NCI-H446 (cell line): ENCODE data around the gene ATP8A2.

Source experiments
- DNase-seq, 2 experiments: peaks; one replicate each; lab custom pipeline; 2025; lab: John Stamatoyannopoulos, UW

Gene ATP8A2

DNA sequence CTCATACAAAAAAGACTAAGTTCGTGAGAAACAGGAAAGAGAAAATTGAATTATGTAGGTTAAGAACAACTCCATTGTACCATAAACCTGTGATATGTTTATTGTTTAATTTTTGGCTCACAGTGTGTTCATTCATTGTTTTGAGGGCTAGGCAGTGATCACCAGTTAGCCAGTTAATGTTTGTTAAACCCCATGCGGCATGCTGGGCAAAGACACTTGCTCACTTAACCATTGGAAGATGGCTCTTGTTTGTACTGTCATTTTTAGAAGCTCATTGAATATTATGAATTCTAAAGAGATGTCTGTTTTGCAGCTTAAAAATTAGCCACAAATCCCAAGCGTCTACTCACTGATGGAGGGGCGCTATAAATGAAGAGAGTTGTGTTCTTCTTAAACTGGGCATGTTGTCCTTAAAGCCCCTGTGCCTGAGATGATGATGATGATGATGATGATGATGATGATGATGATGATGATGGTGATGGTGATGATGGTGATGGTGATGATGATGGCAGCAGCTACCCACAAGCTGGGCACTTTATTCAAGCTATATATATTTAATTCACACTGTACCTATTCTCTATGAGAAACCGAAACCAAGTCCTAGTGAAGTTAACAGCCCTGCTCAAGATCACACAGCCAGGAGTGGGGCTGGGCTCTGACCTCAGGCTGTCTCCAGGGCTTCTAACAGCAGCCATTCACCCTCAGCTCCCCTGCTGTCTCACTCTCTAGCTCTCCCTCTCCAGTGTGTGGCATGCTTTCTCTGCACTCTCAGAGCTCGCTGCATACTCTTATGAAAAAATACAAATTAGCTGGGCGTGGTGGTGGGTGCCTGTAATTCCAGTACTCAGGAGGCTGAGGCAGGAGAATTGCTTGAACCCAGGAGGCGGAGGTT lies 510.9 kb downstream of the ATP8A2 start:
- no peak for DNase-seq

DNA sequence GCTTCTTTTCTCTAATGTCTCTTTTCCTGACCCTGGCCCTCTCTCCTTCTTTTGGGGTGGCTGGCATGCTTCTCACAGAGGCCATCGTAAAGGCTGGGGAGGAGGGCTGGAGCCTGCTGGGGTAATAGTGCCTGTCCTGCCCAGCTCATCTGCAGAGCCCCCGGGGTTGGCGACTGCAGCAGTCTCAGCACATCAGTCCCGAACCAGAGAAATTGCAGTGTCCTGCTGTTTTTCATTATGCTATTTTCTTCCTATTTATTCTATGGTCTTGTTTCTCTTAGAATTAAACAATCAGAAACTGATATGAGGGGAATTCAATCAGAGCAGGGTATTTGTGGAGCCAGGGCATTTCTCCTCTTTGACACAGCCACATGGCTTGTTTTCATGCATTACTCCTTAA lies 513.6 kb downstream of the ATP8A2 start:
- DNase-seq: no peak

DNA sequence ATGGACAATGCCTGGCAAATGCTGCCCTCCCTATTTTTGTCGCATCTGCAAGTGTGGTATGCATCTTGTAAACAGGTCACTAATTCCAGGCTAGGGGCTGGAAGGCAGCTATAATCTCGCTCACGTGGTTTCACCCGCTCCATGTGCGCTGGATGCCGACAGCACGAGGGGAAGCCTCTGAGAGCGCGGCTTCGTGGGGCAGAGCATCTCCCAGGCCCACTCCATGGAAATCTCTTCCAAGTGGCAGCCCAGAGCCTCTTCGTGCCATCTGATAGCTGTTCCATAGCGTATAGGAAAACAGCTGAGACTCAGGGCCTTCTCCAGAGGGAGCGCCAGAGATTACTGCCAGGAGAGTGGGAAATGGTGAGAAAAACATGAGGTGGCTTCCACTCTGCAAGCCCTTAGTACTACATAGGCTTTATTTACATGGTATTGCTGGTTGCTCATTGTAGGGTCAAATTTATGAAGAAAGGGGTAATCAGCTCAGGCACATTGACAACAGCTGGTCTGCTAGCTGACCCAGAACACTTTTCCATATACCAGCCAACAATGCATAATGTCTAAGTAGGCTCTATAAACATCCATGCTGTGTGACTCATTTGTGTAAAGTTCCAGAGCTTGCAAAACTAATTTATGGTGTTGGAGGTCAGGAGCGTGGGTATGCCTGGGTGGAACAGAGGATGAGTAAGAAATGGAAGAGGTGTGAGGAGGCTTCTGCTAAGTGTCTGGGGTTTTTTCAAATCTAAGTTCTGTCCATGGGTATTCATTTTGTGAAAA lies 514.9 kb downstream of the ATP8A2 start:
- no peak for DNase-seq

DNA sequence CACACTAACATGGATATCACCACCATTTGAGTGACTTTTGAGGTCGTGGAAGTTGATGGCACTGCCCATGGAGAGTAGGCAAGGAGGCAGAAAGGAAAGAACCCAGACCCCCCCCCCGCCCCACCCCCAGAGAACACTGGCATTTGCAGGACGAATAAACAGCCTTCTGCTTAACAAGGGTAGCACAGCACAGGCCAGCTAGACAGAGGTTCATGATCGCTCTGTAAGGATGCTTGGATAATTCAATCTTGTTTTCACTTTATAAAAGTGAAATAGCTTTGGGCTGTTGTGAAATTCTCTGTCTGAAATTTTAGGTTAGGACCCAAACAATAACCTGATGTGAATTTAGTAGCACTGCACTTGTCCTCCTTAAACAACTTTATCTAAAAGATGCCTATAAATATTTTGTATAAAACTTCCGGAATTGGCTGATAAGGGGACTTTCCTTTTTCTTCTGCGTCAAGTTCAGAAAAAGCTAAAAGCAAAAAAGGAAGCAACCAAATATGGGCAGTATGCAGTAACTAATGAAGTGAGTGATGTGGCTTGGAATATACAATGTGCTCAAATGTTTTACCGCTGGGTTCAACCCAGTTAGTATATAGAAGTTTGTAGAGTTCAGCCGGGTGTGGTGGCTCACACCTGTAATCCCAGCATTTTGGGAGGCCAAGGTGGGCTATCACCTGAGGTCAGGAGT lies 516.3 kb downstream of the ATP8A2 start:
- DNase-seq: no peak

DNA sequence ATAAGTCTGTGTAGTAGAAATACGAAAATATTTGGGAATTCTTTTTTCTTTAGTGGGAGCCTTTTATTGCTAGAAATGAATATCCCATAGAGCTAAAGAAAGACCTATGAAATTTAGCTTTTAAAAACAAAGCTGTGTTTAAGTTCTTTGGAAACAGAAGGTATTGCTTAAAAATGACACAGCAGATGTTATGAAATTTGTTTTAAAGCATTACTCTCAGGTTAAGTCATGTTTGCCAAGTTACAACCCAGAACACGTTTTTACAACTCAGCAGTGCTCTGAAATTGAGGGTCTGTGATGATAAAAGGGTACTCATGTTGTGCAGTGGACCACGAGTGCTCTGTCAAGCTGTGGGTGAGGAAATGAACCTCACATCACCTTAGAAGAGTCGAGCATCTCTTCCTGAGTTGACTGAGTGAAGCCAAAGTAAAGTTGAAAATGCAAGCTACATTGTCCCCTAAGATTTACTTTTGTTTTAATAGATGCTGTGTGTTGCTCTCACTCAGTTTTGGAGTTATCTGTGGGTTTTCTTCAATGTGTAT lies 519.0 kb downstream of the ATP8A2 start:
- DNase-seq: no peak

DNA sequence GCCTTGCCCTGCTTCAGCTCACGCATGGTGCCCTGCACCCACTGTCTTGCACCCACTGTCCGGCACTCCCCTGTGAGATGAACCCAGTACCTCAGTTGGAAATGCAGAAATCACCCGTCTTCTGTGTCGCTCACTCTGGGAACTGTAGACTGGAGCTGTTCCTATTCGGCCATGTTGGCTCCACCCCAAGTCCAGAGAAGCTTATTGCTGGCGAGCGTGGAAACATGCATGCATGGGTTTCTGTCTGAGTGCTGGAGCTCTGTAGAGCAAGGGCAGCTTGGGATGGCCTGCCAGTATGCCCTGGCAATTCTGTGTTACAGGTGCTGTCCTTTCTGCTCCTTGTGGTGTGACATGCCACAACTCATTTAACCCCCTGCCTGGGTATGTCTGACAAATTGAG lies 527.2 kb downstream of the ATP8A2 start:
- DNase-seq: no peak

DNA sequence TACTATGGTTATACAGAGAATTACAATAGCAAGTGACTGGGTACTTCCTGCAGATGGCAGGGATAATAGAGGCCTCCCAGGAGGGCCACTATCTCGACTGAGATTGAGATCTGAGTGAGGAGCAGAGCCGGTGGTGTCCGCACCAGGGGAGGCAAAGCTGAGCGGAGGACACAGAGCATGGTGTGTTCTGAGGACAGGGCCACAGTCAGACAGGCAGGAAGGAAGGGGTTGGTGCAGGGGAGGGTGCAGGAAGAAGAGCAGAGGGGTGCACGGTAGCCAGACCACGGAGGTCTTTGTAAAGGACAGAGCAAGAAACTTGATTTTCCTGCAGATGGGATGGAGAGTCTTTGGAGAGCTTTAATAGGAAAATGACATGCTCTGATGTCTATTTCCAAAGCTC lies 527.7 kb downstream of the ATP8A2 start:
- no peak for DNase-seq

DNA sequence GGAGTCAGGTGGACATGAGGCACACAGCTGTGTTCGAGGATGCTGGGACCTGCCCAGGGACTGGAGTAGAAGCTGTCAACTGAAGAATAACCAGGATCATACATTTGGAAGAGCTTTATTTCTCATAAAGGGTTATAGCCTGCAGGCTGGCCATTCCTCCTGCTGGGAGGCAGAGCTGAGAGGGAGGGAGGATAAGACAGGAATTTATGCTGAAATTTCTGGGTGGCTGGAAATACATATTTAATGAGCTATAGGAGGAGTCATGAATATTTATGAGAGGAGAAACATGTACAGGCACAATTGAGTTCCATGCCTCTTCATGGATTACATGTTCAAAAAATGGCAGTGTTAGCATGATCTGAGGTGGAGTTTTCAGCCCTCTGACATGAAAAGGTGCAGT lies 528.2 kb downstream of the ATP8A2 start:
- no peak for DNase-seq

DNA sequence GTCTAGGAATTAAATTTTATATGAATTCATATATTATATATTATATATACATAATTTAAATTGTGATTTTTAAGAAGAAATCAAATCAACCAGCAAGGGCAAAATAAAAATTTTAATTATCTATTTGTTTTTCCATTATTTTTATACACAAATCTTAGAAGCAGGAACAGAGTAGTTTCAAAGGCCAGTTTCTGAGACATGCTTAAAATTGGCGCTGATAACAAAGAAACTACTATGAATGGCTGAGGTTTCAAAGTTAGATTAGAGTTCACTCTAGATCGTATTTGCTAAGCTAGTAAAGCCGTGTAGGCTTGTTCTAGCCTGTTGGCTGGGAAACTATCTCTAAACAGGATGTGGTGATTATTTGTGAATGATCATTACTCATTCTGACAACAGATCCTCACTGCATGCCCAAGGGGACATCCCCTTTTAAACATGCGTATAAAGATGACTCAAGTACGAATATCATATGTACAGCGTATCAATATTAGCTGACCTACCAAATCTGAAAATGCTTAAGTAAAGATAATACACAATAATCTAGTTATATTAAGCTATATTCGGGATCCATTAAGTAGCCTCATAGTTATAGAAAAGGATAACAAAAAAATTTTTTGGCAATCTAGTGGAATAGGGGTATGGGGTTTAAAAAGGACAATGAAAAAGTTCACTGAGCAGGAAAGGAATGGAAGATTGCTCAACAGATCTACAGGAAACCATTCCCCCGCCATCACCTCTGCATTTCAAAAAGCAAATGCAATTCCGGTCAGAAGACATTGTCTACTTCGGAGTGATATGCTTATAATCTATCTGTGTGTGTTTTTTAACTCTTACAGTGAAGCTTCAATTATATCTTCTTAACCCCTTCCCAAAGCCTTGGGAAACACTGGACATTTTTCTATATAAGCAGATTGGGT lies 529.9 kb downstream of the ATP8A2 start:
- no peak for DNase-seq

DNA sequence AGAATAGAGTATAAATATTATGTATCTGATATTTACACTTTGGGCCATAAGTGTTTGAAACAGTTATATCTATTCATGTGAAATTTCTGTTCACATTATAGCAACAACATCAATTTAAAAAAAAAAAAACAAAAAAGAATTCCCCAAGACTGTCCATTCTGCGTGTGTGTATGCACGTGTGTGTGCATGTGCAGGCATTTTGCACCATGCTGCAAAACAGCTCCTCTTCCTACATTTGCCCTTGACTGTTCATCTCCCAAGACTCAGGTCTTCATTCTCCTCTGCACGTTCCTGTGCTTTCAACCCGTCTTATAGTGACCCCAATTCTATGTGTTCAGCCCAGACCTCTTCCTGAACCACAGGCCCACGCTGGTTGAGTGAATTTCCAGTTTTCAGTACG lies 530.7 kb downstream of the ATP8A2 start:
- no peak for DNase-seq

DNA sequence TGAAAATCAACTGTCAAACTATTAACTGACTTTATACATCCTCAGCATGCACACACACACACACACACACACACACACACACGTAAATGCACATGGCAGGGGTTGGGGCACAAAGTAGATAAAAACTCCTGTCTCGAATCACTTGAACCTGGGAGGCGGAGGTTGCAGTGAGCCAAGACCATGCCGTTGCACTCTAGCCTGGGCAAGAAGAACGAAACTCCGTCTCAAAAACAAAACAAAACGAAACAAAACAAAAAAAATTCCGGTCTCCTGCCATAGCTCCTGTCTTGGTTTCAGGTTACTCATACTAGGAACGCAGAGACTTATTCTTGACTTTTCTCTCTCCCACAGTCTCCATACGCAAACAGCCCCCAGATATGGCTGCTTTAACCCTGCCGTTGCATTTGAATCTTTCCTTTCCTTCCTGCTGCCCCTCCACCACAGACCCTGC lies 531.1 kb downstream of the ATP8A2 start:
- DNase-seq: no peak

DNA sequence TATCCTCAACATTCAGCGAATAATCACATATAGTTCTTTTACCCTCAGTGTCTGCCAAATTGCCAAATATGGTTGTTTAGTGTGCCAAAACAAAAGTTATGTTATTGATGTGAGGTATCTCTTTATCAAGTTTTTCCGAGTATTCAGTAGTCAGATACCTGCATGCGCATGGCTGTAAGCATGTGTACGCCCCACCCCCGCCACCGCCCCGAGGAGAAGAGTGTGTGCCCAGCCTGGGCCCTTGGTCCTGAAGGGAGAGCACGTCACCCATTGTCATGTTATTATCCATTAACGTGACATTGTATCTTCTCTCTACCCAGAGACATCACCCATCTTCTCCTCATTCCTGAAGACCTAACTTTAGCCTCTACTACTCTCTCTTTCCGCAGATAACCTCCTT lies 533.1 kb downstream of the ATP8A2 start:
- no peak for DNase-seq

DNA sequence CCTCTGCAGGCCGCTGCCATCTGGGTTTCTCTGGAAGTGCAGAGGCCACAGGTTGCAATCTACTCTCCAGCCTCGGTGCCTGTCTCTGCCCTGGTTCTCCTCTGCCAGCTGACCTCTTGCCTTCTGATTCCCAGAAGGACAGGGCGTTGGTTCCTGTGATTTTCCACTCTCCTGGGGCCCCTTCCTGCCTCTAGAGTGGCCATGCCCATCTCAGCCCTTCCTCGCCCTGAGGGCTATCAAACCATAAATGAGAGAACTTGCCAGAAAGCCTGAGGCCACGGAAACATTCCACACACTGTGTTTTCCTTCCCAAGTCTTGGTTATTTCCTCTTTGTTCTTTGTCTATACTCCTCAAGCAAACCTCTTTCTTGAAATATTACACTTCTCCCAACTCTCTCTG lies 533.8 kb downstream of the ATP8A2 start:
- DNase-seq: no peak

DNA sequence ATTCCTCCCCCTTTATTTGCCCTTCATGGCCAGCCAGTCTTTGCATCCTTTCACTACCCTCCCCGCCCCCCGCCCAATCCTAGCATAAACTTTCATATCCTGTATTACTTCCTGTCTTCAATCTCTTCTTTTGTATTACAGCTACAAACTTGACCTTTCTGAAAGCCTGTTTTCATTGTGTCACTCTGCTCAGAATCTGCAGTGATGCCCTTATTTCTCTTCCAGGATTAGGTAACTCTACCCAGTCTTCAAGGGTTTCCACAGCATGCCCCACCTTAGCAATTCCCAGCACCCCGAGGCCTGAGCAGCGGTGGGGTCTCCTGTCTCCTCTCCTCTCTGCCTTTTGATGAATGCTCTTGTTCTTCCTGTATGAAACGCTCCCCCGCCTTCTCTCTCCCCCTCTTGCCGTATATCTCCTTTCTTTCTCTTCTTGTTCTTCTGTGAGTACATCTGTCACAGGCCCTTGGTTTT lies 534.5 kb downstream of the ATP8A2 start:
- DNase-seq: no peak

DNA sequence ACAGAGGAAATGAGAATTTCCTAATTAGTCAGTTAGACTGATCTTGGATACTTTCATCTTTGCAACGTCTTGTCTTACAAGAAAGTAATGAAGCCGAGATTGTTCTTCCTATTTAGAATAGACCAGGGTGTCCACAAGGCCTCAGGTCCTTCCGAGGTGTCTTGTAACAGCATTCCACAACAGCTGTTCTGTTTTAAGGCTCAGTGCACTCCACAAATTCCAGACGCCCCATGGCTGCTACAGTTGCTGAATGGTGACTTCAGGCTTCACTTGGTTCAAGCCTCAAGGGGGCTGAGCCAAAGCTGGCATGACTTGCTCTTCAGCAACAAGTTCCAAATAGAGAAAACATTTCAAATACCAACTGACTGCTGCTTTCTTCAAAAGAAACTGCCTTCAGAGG lies 536.6 kb downstream of the ATP8A2 start:
- DNase-seq: no peak

DNA sequence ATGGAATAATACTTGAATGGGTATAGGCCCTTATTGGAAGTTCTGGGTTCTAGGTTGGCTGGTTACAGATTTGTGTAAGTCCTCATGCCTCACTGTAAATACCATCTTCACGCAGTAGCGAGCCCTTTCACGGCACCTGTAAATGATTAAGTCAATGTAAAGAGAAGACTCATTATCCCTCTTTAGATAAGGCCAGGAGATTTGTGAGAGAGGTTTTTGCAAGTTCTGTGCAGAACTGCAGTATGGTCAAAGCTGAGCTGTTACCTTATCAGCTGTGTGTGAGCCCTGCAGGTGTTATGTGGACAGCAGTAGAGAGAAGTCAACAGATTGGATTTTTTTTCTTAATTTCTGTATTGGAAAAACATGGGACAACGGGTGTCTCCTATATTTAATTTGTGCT lies 538.5 kb downstream of the ATP8A2 start:
- DNase-seq: no peak

DNA sequence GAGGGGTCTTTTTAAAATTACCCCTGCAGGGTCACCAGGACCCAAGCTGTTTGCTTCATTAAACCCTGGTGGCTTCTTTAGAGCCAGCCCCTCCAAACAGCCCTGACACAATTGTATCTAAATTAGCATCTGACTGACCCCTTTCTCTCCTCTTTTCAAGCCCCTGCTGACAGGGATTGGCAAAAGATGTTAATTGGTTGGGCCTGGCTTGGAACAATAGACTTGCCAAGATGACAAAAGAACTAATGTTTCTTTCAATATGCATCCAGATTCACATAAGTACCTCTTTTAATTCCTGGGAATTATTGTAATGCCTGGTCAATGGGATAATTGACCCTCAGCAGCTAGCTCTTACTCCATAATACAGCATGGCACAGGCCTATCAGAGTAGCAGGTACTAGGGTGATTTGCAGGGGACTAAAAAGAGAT lies 539.2 kb downstream of the ATP8A2 start:
- no peak for DNase-seq

DNA sequence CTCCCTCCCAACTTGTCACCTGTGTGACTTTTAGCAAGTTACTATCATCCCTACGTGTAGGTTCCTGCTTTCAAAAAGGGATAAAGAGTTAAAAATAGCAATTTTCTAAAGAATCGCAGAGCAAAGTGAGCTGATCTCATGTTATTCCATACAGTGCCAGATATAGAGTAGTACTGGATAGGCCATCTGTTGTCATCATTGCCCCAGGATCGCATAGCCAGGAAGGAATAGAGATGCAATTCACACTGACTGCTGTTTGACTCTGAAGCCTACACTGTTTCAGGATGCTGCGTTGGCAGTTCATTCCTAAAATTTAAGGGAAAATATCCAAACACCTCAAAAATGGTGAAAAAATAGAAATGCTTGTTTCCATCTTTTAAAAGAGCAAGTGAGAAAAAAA lies 541.2 kb downstream of the ATP8A2 start:
- DNase-seq: no peak

DNA sequence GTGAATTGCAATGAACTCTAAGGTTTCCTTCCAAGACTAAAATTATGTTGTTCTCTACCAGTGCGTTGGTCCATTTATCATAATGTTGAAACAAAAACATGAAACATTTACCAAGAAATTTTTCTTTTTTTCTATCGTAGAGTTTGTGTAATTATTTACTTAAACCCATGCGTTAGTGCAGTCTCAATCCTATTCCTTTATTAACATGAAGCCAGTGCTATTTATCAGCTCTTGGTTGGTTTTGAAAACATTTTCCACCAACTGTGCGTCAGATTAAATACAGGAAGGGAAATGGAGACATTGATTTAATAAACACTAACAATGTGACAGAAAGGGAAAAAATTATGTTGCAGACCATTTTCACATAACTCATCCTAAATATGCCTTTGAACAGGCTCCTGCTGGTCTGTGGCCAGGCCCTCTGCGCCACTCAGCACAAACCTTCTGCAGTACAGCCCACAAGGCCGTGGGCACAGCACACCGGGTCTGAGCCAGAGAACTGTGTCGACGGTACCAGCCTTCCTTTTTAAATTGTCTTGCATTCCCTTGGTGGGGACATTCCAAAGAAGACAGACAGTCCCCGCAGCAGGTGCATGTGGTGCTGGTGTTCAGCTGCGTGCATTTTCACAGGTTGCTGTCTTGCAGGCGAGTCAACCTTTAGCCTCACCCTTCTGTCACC lies 544.2 kb downstream of the ATP8A2 start:
- DNase-seq: no peak

DNA sequence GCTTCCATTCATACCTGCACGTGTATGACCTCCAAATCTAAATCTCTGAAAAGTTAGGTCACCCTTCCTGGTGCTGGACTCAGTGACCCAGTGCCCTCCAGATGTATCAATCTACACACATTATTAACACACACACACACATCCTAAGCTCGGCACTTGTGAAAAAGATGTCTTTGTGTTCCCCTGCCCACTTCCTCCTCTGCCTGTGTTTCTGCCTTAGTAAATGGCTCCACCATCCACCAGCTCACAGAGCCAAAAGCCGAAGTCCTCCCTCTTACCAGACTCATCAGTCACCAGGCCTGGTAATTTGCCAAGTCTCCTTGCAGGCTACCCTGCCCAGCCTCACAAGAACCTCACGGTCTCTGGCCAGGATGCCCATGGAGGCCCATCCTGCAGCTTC lies 548.5 kb downstream of the ATP8A2 start:
- DNase-seq: no peak

DNA sequence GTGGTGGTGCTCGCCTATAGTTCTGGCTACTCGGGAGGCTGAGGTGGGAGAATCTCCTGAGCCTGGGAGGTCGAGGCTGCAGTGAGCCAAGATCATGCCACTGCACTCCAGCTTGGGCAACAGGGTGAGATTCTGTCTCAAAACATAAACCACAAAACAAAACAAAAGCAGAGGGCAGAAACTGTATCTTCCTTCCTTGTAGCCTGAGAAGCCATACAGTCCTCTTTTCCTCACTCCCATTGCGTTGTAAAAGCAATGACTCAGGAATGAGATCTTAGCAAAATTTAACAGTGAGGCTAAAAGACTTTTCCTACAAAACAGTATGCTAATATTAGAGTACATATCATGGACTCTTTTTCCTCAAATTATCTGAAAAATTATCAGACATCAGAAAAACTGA lies 549.2 kb downstream of the ATP8A2 start:
- no peak for DNase-seq
